Measurements from ENCODE around the gene KIAA1958. TPM values are rescaled to one million over a fixed set of nuclear protein-coding genes. Genes with fewer than 3 reads are reported as not detected.

The KIAA1958 gene
- total RNA-seq, 2 donors from 2014 or later, result 5.7 to 9.6 TPM

DNA sequence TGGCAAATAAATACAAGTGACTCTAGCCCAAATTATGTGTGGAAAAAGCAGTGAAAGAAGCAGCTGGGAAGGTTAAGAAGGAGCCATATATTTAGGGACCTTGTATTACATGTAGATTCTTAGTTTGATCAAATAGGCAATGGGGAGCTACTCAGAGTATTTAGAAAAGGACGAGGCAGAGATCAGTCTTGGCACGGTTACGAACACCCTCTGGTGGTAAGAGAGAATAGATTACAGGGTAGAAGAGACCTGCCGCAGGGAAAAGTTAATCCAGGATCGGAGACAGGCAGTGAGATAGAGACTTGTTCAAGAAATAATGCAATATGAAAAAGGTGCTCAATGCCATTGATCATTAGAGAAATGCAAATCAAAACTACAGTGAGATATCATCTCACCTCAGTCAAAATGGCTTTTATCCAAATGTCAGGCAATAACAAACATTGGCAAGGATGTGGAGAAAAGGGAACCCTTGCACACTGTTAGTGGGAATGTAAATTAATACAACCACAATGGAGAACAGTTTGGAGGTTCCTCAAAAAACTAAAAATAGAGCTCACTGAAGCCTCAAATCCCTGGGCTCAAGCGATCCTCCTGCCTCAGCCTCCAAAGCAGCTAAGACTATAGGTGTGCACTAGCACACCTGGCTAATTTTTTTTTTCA is 219.3 kb downstream of the KIAA1958 start:
- H3K9me3 ChIP-seq, result no peaks in the 10 kb centered on the region
- TF ChIP-seq CTCF (IDR thresholded peaks at IDR 0.05) (peak in 6 of 7 experiments; percentile 15 to 62 (median 49)), POLR2A (IDR thresholded peaks at IDR 0.05) (no peak)
- H3K36me3 ChIP-seq (replicated peaks in 1 of 2; ENCODE audit: insufficient read depth in 1 of 2, low read depth in 2 of 2), result no peaks in the 10 kb centered on the region
- peak; percentile 68 for ATAC-seq
- 27 to 29% methylated on average over 6 of the region's 6 CpGs for WGBS, 2 donors
- DNase-seq, result peak; percentile 37 to 58 (median 54)
- H3K4me3 ChIP-seq, result no peak overlapping the region
- H3K27ac ChIP-seq, result no peak overlapping the region
- no peaks in the 10 kb centered on the region for H3K27me3 ChIP-seq
- intact Hi-C loops (cut with DNase I), result no loop called here
- H3K4me1 ChIP-seq, result peaks cover 8% of the 10 kb centered on the region

DNA sequence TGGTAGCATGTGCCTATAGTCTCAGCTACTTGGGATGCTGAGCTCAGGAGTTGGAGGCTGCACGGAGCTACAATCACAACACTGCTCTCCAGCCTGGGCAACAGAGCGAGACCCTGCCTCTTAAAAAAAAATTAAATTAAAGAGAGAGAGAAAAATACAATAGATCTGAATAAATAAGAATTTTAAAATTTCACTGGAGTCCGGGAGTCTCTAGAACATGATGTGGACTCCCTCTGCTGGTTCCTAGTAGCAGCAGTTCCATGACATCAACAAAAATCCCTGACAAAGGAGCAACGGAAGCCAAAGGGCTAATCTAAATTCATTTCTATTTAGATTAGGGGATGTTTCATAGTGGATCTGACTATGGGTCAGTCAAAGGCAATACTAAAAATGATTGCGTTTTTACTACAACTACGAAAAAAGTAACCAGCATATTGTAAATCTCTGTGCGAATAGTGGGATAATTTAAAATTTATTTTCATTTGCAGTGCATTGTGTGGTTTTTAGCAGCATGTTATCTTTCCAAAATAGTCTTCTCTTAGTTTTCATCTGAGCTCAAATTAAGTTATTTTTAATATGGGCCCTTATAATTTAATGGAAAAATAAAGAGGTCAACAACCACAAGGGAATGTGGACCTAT is 224.5 kb downstream of the KIAA1958 start:
- WGBS, 2 donors, result 74 to 78% methylated on average over 7 of the region's 7 CpGs
- H3K36me3 ChIP-seq (replicated peaks in 1 of 2; ENCODE audit: insufficient read depth in 1 of 2, low read depth in 2 of 2), result no peaks in the 10 kb centered on the region
- peaks cover under 1% of the 10 kb centered on the region for H3K4me1 ChIP-seq
- intact Hi-C loops (cut with DNase I), result no loop called here
- peak in 1 of 4 donors; percentile 19 for DNase-seq
- H3K27me3 ChIP-seq, result no peaks in the 10 kb centered on the region
- no peak for ATAC-seq
- TF ChIP-seq CTCF (IDR thresholded peaks at IDR 0.05) (peak in 6 of 7 experiments; percentile 22 to 39 (median 36)), POLR2A (IDR thresholded peaks at IDR 0.05) (no peak)
- no peak overlapping the region for H3K4me3 ChIP-seq
- no peaks in the 10 kb centered on the region for H3K9me3 ChIP-seq
- H3K27ac ChIP-seq, result no peak overlapping the region

DNA sequence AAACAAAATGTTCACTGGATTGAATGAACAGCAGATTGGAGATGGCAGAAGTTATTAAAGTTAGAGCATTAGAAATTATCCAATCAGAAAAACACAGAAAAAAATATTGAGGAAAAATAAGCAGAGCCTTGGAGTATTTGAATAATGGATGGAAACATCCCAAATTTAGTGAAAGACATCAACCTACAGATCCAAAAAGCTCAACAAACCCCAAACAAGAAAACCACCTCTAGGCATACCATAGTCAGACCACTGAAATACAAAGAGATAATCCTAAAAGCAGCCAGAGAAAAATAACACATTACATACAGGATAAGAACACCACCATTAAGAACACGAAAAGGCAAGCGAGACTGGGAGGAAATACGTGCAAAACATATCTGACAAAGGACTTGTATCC is 226.1 kb downstream of the KIAA1958 start:
- Histone ChIP-seq H3K27ac (no peak overlapping the region), H3K36me3 (replicated peaks in 1 of 2; ENCODE audit: insufficient read depth in 1 of 2, low read depth in 2 of 2) (no peaks in the 10 kb centered on the region), H3K4me3 (no peak overlapping the region), H3K4me1 (peaks cover 11% of the 10 kb centered on the region), H3K27me3 (no peaks in the 10 kb centered on the region), H3K9me3 (no peaks in the 10 kb centered on the region)
- intact Hi-C loops (cut with DNase I), result no loop called here
- TF ChIP-seq POLR2A (IDR thresholded peaks at IDR 0.05) (no peak), CTCF (IDR thresholded peaks at IDR 0.05) (no peak)
- no peak for DNase-seq
- ATAC-seq, result no peak
- WGBS, 2 donors, result 91 to 96% methylated on average over 3 of the region's 3 CpGs

DNA sequence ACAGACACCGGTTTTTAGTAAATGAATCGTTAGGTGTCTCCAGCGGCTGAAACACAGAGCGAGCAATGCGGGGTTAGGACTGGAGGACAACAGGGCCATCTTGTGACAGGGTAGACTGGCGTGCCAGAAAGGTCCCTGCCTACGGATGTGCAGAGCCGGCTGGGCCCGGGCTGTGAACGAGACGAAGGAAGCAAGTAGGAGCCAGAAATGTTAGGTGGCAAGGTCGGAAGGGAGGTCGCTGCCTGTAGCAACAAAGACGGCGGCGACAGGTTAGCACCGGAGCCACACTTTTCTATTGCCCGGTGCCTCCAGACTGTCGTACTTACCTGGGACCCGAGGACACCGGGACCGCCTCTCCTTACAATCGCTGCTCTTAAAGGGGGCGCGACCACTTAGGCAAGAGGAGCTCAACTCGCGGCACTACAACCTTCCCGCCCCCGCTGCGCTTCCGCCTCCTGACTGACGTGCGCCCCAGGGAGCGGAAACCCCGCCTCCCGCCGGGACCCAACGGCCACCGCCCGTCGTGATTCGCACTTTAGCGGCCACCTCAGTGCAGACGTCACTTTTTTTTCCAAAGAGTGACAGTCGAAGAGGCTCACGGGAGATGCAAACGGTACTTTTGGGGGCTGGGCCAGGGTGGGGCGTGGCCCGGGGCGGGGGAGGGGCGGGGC is 231.2 kb downstream of the KIAA1958 start, which contains the start of gene INIP:
Gene INIP, minus strand, starts transcription at position 457 of the 671 bp plus-strand sequence. CDS start 1,632 bp downstream, outside the sequence.
- TF ChIP-seq POLR2A (IDR thresholded peaks at IDR 0.05) (peak; percentile 33 to 85 (median 72)), CTCF (IDR thresholded peaks at IDR 0.05) (no peak)
- Histone ChIP-seq H3K36me3 (replicated peaks in 1 of 2; ENCODE audit: insufficient read depth in 1 of 2, low read depth in 2 of 2) (no peaks in the 10 kb centered on the region), H3K4me1 (peaks cover 11% of the 10 kb centered on the region), H3K27me3 (no peaks in the 10 kb centered on the region), H3K4me3 (peak within 1 kb of the TSS; percentile 53), H3K9me3 (no peaks in the 10 kb centered on the region), H3K27ac (peak within 1 kb of the TSS; percentile 73 to 88 (median 85))
- intact Hi-C loops (cut with DNase I), result no loop called here
- peak; percentile 99 for ATAC-seq
- DNase-seq, result peak; percentile 96 to 98 (median 96)
- WGBS, 2 donors, result 0 to 1% methylated on average over 27 to 50 of the region's 51 CpGs

Other genes with a start within 250 kb of the KIAA1958 start
- 100 to 1,000 TPM in 1 of 2 donors, 10 to 100 TPM in 1; 30.4 to 122 TPM for gene PTBP3, start 153.2 kb upstream of the KIAA1958 start, total RNA-seq
- gene HSDL2, start 106.7 kb upstream of the KIAA1958 start, total RNA-seq, result 10 to 100 TPM; 20.5 to 22.7 TPM
- gene INIP, start 231.3 kb downstream of the KIAA1958 start, total RNA-seq, result 10 to 100 TPM; 13.5 to 14.5 TPM

Data from body of pancreas (tissue), 4 donors.